Muscle of leg (tissue), 11 donors: ENCODE results near the gene CDC42BPB. TPM values are rescaled to one million over a fixed set of nuclear protein-coding genes. Genes with fewer than 3 reads are reported as not detected.

Source experiments
- DNase-seq: peaks from one replicate; pipeline ENCODE4 v3.0.0; 2013
- H3K27ac ChIP-seq: one replicate; pipeline ENCODE4 v1.5.1; 2013; ENCODE audit warnings: mild to moderate bottlenecking, low read length, control low read depth
- H3K27me3 ChIP-seq: one replicate; pipeline ENCODE4 v1.6.1; 2013; ENCODE audit warnings: low read length; ENCODE audit not compliant: control insufficient read depth, insufficient read depth
- H3K36me3 ChIP-seq: one replicate; pipeline ENCODE4 v1.6.1; 2013; ENCODE audit warnings: low read length; ENCODE audit not compliant: control insufficient read depth, insufficient read depth
- H3K4me1 ChIP-seq: one replicate; pipeline ENCODE4 v1.6.1; 2013; ENCODE audit warnings: low read length; ENCODE audit not compliant: control insufficient read depth, insufficient read depth
- H3K4me3 ChIP-seq: one replicate; pipeline ENCODE4 v1.5.1; 2013; ENCODE audit warnings: low read length, control low read depth
- H3K9me3 ChIP-seq: replicated peaks from 2 replicates; pipeline ENCODE4 v1.6.1; 2013; ENCODE audit warnings: low read depth, low read length; ENCODE audit not compliant: control insufficient read depth
- WGBS: methylation state at CpG from one replicate; pipeline ENCODE4 v1.1.5; 2013; ENCODE audit warnings: missing lambda C conversion rate; ENCODE audit not compliant: insufficient coverage; 5-methylcytosine and 5-hydroxymethylcytosine counted together
- polyA plus RNA-seq, 8 donors: library from polyadenylated mRNA; unstranded; fragments of 120-200 nt; gene quantifications; one replicate each; pipeline versions ENCODE4 v1.2.1 to v1.2.3, GENCODE V29; 2013; ENCODE audit warnings: inconsistent platforms in 1 of 8, low replicate concordance in 1 of 8; ENCODE audit not compliant: insufficient read length in 8 of 8, insufficient read depth in 1 of 8
- total RNA-seq: library from RNA; stranded (reverse); fragments of 120-200 nt; gene quantifications from one replicate; pipeline ENCODE4 v1.2.4, GENCODE V29; 2013

CDC42BPB gene
- total and polyA plus RNA-seq, 9 donors: 34.8 to 65.7 (median 55.4) TPM

DNA sequence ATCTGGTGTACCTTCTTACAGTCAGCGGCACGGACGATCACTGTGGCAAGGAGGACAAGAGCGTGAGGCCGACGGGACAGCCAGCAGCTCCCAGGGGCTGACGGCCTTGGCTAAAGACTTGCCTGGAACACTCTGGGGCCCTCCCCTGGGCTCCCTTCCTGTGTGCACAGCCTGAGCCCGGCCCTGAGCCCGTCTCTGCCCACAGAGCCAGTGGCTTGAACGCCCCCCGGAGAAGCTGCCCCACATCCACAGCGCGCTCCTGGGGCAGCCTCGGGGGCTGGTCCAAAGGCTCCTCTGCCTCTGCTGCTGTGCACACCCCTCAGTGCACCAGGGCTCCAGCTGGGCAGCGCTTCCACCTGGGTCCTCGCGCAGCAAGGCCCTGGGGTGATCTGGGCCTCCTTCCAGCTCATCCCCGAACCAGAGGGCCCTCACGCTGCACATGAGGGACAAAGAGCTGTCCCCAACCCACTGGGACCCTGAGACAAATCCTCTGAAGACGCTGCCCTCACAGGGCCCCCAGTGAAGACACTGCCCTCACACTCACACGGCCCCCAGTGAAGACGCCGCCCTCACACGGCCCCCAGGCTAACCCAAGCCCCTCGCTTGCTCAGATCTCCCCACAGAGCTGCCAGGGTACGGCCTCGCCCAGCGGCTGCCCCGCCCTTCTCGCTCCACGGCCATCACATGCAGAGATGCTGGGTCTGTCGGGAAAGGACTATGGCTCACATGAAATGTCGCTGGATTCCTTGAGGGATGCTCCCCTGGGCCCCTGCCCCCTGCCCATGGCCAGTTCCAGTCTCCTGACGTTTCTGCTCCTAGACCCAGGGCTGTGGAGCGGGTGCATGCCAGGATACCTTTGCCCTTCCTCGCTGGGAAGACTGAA, 112.7 kb downstream of the CDC42BPB start:
- no peak for DNase-seq
- 84% methylated on average over 36 of the region's 36 CpGs for WGBS

DNA sequence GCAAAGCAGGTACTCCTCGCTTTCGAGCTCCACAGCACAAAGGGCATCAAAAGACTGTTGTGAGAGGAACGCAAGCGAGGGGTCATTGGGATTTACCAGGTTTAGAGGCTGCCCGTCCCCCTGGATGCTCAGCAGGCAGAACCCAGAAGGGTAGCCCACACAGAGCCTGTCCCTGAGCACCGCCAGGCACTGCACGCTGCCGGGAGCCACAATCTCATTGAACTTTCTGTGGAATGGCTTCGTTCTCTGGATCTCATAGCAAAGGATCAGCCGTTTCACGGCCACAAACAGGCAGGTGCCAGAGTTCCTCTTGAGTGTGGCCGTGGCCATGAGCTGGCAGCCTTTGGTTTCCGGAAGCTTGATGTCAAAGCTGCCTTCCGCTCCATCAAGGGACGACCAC, 113.4 kb downstream of the CDC42BPB start:
- no peaks in the 10 kb centered on the region for H3K9me3 ChIP-seq
- WGBS: 93% methylated on average over 15 of the region's 15 CpGs
- no peak for DNase-seq

More for the DNA sequence above, 112.7 kb downstream of the CDC42BPB start:
- Histone ChIP-seq H3K4me3 (no peak overlapping the region), H3K4me1 (peaks cover 12% of the 10 kb centered on the region), H3K27ac (no peak overlapping the region), H3K36me3 (peaks cover 86% of the 10 kb centered on the region), H3K9me3 (no peaks in the 10 kb centered on the region), H3K27me3 (no peaks in the 10 kb centered on the region)

DNA sequence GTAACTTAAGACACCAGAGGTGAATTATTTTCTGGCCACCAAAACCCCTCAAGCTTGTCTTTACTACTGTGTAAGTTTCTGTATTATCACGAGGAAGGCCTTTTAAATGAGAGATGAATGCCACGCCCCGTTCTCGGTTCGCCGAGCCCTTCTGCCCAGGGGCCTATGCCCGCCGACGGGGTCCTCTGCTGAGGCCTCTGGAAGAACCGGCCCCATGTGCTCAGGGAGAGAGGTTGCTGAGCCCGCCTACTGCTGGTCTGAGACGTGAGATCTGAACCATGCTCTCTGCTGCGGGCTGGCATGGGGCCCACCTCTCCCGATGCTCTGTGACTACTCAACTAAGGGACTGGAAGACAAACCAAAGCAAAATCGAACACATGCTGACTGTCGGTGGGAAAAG, 113.9 kb downstream of the CDC42BPB start:
- 81% methylated on average over 16 of the region's 16 CpGs for WGBS
- no peaks in the 10 kb centered on the region for H3K27me3 ChIP-seq
- H3K4me3 ChIP-seq: no peak overlapping the region
- peaks cover 84% of the 10 kb centered on the region for H3K36me3 ChIP-seq
- no peak overlapping the region for H3K27ac ChIP-seq
- H3K9me3 ChIP-seq: no peaks in the 10 kb centered on the region
- no peak for DNase-seq
- H3K4me1 ChIP-seq: no peaks in the 10 kb centered on the region

More for the DNA sequence above, 113.4 kb downstream of the CDC42BPB start:
- H3K27me3 ChIP-seq: no peaks in the 10 kb centered on the region
- H3K4me3 ChIP-seq: no peak overlapping the region
- H3K27ac ChIP-seq: no peak overlapping the region
- peaks cover 4% of the 10 kb centered on the region for H3K4me1 ChIP-seq
- peaks cover 88% of the 10 kb centered on the region for H3K36me3 ChIP-seq

DNA sequence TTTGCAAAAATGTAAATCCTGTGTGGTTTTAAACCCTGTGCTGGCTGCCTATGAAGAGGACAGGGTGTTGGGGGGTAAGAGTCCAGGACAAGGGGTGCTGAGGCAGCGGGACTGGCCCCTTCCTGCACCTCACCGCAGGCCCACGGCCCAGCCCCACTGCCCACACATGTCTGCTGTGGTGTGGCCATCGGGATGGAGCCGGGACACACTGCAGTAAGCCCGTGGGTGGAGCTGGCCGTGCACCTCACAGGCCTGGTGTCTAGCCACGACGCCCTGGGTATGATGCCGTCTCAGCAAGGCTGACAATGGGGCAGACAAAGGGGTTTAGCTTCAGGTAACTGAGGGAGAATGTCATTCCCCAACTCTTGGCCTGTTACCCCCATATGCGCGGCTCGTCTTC, 115.3 kb downstream of the CDC42BPB start:
- 90% methylated on average over 9 of the region's 13 CpGs for WGBS
- no peaks in the 10 kb centered on the region for H3K4me1 ChIP-seq
- no peak overlapping the region for H3K4me3 ChIP-seq
- no peak for DNase-seq
- H3K27me3 ChIP-seq: no peaks in the 10 kb centered on the region
- H3K36me3 ChIP-seq: peaks cover 89% of the 10 kb centered on the region
- H3K27ac ChIP-seq: no peak overlapping the region
- H3K9me3 ChIP-seq: no peaks in the 10 kb centered on the region

DNA sequence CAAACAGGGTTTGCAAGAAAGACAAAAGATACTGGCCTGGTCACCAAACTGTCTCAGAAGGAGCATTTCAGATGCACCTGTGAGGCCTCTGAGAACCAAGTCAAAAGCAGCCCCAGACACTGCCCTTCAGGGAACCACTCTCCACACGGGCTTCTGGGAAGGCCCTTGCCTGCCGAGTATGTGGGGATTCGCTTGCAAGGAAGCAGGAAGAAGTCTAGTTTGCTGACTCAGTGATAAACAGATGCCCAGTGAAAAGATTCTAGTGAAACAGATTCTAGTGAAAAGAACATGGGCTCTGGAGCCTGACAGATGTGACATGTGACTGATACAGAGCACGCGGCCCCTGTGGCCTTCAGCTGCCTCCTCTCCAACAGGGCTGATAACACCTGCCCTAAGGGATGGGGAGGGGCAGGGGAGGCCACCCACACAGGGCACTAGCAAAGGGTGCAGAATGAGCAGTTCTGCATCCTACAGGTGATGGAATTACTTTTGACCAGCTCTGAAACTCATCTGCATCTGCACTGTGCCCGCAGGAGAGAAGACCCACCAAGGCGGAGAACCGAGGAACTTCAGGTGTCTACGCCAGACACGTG, 115.8 kb downstream of the CDC42BPB start:
- Histone ChIP-seq H3K36me3 (peaks cover 89% of the 10 kb centered on the region), H3K27me3 (no peaks in the 10 kb centered on the region), H3K4me1 (no peaks in the 10 kb centered on the region), H3K9me3 (no peaks in the 10 kb centered on the region), H3K4me3 (no peak overlapping the region), H3K27ac (no peak overlapping the region)
- DNase-seq: no peak
- 95% methylated on average over 7 of the region's 10 CpGs for WGBS

DNA sequence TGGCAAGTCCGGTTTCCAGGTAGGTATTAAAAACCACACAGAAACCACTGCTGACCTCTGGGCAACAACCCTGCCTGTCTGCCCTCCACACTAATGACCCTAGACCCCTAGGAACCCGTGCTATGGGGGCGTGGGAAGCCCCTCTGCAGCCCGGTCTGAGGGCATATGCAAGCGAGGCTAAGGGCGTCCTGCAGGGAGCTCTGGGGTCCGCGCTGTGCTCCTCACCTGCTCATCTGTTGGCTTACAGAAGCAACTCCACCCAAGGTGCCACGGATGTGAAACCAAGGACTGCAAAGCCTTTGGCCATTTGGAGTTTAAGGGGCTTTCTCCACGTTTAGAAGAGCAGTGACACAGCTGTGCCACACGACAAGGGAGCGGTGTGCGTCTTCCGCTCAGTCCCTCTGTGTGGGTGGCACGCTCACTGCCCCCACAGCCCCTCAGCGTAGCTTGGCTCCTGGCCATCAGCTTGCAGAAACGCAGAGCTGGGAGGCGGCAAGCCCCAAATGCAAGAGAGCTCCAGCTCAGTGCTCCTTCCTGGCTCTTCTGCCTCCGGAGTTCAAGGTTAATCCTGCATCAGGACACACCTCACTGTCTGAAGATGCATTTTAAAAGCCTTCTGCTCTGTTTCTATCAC, 116.5 kb downstream of the CDC42BPB start:
- no peak for DNase-seq
- no peak overlapping the region for H3K27ac ChIP-seq
- no peaks in the 10 kb centered on the region for H3K27me3 ChIP-seq
- H3K4me1 ChIP-seq: no peaks in the 10 kb centered on the region
- no peak overlapping the region for H3K4me3 ChIP-seq
- WGBS: 84% methylated on average over 19 of the region's 19 CpGs
- no peaks in the 10 kb centered on the region for H3K9me3 ChIP-seq
- H3K36me3 ChIP-seq: peaks cover 85% of the 10 kb centered on the region

DNA sequence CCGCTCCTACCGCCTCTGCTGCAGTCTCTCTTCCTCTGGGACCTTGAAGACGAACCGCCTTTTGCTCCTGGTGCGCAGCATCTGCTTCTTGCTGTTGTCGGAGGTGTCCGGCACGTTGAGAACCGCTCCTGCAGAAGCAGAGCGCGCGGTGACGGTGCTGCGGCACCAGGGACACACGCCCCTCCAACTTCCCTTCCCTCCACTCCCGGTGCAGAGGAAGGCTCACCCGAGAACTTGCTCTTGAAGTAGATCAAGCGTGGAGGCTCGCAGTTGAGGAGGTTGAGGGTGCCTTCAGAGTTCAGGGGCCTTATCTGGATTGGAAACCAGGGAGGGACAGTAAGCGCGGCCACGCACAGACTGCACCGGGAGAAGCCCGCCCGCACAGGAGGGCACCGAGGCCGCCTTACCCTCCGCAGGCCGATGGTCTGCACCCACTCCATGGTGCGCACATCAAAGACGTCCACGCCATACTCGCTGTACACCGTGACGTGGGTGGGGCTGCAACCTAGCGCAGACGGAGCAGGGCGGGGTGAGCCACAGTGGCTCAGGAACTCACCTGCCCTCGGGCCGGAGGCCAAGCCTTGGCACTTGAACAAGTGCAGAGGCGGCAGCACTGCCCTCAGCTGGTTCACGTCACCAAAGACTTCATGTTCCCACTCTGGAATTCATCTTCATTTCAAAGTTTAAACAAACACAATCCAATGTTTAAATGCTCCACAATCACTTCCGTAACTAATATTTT, 117.4 kb downstream of the CDC42BPB start:
- Histone ChIP-seq H3K27ac (no peak overlapping the region), H3K36me3 (peaks cover 77% of the 10 kb centered on the region), H3K27me3 (no peaks in the 10 kb centered on the region), H3K4me3 (no peak overlapping the region), H3K4me1 (no peaks in the 10 kb centered on the region), H3K9me3 (no peaks in the 10 kb centered on the region)
- no peak for DNase-seq
- WGBS: 92% methylated on average over 31 of the region's 43 CpGs

DNA sequence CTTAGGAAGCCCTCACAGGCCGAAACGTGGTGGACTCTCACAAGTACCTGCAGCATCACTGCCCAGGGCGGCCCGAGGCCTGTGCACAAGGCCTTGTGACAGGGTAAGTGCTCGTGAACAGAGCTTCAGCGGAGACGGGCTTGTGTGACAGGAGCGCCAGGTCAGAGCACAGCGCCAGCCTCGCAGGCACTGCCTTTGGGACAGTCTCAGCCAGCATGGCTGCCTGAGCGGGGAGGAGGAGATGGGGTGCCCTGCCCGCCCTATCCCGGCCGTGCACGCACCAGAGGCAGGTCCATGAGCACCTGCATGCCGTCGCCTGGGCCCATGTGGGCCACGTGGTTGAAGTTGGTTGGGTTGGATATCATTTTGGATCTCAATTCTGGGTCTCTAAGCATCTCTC, 118.0 kb downstream of the CDC42BPB start:
- Histone ChIP-seq H3K27ac (no peak overlapping the region), H3K9me3 (no peaks in the 10 kb centered on the region), H3K4me1 (no peaks in the 10 kb centered on the region), H3K36me3 (peaks cover 70% of the 10 kb centered on the region), H3K4me3 (no peak overlapping the region), H3K27me3 (no peaks in the 10 kb centered on the region)
- WGBS: 95% methylated on average over 15 of the region's 18 CpGs
- no peak for DNase-seq

DNA sequence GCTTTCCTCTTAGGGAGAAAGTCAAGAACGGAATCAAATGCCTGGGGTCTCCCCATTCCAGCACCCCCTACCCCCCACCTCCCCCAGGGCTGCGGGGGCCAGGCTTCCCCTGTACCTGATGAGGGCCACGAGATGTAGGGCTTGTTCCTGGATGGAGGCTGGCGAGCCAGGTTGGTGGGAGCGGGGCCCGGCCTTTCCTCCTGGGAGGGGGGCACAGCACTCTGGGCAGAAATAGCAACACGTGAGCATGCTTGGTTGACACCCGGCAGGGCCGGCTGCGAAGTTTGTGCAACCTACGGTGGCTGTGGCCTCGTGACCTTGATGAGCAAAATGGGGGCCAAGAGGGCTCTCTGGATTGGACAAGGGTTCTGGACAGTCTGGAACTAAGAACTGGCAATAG, 119.2 kb downstream of the CDC42BPB start:
- WGBS: 83% methylated on average over 8 of the region's 12 CpGs
- Histone ChIP-seq H3K27ac (no peak overlapping the region), H3K36me3 (peaks cover 67% of the 10 kb centered on the region), H3K9me3 (no peaks in the 10 kb centered on the region), H3K27me3 (no peaks in the 10 kb centered on the region), H3K4me3 (no peak overlapping the region), H3K4me1 (no peaks in the 10 kb centered on the region)
- DNase-seq: no peak
